Progenitor cell of endocrine pancreas (in vitro differentiated cells): ENCODE data around the gene GPR37L1. TPM values are rescaled to one million over a fixed set of nuclear protein-coding genes. Genes with fewer than 3 reads are reported as not detected.

Experiments
- DNase-seq: peaks from one replicate; pipeline ENCODE4 v3.0.0; 2021; ENCODE audit warnings: low spot score; ENCODE audit not compliant: unreplicated experiment
- H3K27ac Mint-ChIP-seq: 2 replicates; pipeline ENCODE4 v1.8.0; 2021; ENCODE audit warnings: mild to moderate bottlenecking, moderate library complexity, mixed read lengths
- H3K27me3 Mint-ChIP-seq: 2 replicates; pipeline ENCODE4 v1.8.0; 2021; ENCODE audit warnings: mixed read lengths
- H3K36me3 Mint-ChIP-seq: 2 replicates; pipeline ENCODE4 v1.8.0; 2022; ENCODE audit warnings: mixed read lengths; ENCODE audit not compliant: insufficient read depth
- H3K4me1 Mint-ChIP-seq: 2 replicates; pipeline ENCODE4 v1.8.0; 2021; ENCODE audit warnings: low read depth, mixed read lengths
- H3K4me3 Mint-ChIP-seq: 2 replicates; pipeline ENCODE4 v1.8.0; 2021; ENCODE audit warnings: low read depth, mild to moderate bottlenecking, moderate library complexity, mixed read lengths
- H3K9me3 Mint-ChIP-seq: 2 replicates; pipeline ENCODE4 v1.8.0; 2021; ENCODE audit warnings: low read depth, mixed read lengths
- CTCF ChIP-seq: fragments of 200-600 bp; sonication (generic); IDR thresholded peaks from one replicate; pipeline ENCODE4 v1.5.0; 2021; ENCODE audit warnings: antibody characterized with exemption, mild to moderate bottlenecking; ENCODE audit not compliant: unreplicated experiment
- total RNA-seq: library from RNA; stranded (reverse); gene quantifications from 2 replicates; pipeline ENCODE4 v1.2.1, GENCODE V29; 2021

GPR37L1 gene
- total RNA-seq, 1 donor from 2014 or later, result not detected

GRCh38 chr1:202126426-202126825 lies 3.7 kb downstream of the GPR37L1 start:
- no peak overlapping the region for H3K4me3 Mint-ChIP-seq
- H3K27me3 Mint-ChIP-seq, result peaks cover 16% of the 10 kb centered on the region
- DNase-seq, result no peak
- no peak overlapping the region for H3K27ac Mint-ChIP-seq
- TF ChIP-seq CTCF, result no peak
- H3K4me1 Mint-ChIP-seq, result no peaks in the 10 kb centered on the region
- H3K9me3 Mint-ChIP-seq, result no peaks in the 10 kb centered on the region
- no peaks in the 10 kb centered on the region for H3K36me3 Mint-ChIP-seq

DNA sequence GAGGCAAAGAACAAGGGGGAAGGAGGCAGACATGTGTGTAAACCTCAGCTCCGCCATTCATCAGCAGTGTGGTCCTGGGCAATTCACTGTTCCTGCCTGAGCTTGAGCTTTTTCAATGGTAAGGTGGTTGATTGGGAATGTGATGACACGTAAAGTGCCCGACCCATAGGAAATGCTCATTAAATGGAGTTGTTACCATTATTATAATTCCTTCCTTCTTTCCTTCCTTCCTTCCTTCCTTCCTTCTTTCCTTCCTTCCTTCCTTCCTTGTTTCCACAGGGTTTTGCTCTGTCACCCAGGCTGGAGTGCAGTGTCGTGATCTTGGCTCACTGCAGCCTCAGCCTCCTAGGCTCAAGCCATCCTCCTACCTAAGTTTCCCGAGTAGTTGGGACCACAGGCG lies 4.3 kb downstream of the GPR37L1 start:
- DNase-seq, result no peak
- Mint-ChIP-seq H3K4me1 (no peaks in the 10 kb centered on the region), H3K27me3 (peaks cover 11% of the 10 kb centered on the region), H3K9me3 (no peaks in the 10 kb centered on the region), H3K36me3 (no peaks in the 10 kb centered on the region), H3K27ac (no peak overlapping the region), H3K4me3 (no peak overlapping the region)
- TF ChIP-seq CTCF, result no peak

GRCh38 chr1:202127836-202128622 lies 5.3 kb downstream of the GPR37L1 start:
- Mint-ChIP-seq H3K27me3 (peaks cover 11% of the 10 kb centered on the region), H3K9me3 (no peaks in the 10 kb centered on the region), H3K4me1 (no peaks in the 10 kb centered on the region), H3K27ac (no peak overlapping the region), H3K4me3 (no peak overlapping the region), H3K36me3 (no peaks in the 10 kb centered on the region)
- TF ChIP-seq CTCF, result no peak
- DNase-seq, result no peak

- no peak for TF ChIP-seq CTCF
- no peaks in the 10 kb centered on the region for H3K27me3 Mint-ChIP-seq
- H3K4me1 Mint-ChIP-seq, result no peaks in the 10 kb centered on the region
- DNase-seq, result no peak
- H3K9me3 Mint-ChIP-seq, result no peaks in the 10 kb centered on the region
- no peak overlapping the region for H3K4me3 Mint-ChIP-seq
- peaks cover 2% of the 10 kb centered on the region for H3K36me3 Mint-ChIP-seq
- H3K27ac Mint-ChIP-seq, result no peak overlapping the region
Observed at GRCh38 chr1:202129453-202130296, 7.0 kb downstream of the GPR37L1 start.

- no peak for TF ChIP-seq CTCF
- H3K4me3 Mint-ChIP-seq, result no peak overlapping the region
- DNase-seq, result no peak
- H3K9me3 Mint-ChIP-seq, result no peaks in the 10 kb centered on the region
- H3K36me3 Mint-ChIP-seq, result peaks cover 3% of the 10 kb centered on the region
- H3K27ac Mint-ChIP-seq, result no peak overlapping the region
- no peaks in the 10 kb centered on the region for H3K27me3 Mint-ChIP-seq
- H3K4me1 Mint-ChIP-seq, result peaks cover 1% of the 10 kb centered on the region
Observed at GRCh38 chr1:202130297-202130721, 7.6 kb downstream of the GPR37L1 start.
